ENCODE measurements around the gene C9orf72.

GRCh38 chr9:27572566-27572917, 739 bp downstream of the C9orf72 start:
- TF ChIP-seq, protein P1, sequence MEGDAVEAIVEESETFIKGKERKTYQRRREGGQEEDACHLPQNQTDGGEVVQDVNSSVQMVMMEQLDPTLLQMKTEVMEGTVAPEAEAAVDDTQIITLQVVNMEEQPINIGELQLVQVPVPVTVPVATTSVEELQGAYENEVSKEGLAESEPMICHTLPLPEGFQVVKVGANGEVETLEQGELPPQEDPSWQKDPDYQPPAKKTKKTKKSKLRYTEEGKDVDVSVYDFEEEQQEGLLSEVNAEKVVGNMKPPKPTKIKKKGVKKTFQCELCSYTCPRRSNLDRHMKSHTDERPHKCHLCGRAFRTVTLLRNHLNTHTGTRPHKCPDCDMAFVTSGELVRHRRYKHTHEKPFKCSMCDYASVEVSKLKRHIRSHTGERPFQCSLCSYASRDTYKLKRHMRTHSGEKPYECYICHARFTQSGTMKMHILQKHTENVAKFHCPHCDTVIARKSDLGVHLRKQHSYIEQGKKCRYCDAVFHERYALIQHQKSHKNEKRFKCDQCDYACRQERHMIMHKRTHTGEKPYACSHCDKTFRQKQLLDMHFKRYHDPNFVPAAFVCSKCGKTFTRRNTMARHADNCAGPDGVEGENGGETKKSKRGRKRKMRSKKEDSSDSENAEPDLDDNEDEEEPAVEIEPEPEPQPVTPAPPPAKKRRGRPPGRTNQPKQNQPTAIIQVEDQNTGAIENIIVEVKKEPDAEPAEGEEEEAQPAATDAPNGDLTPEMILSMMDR (IDR thresholded peaks at IDR 0.05), result no peak
- TF ChIP-seq EP300 (IDR thresholded peaks at IDR 0.05) (no peak), POLR2A (IDR thresholded peaks at IDR 0.05) (peak in 1 of 2 donors; percentile 38)
